OCI-LY3 (cell line): ENCODE data around the gene ESF1.

ENCODE experiments used
- H2AFZ ChIP-seq: fragments of 200-600, 300-600 bp; shearing (Covaris generic); 2 replicates; pipeline ENCODE4 v1.6.0; 2014; ENCODE audit warnings: antibody characterized with exemption, low read depth, low read length
- H3K27ac ChIP-seq: fragments of 200-600, 300-600 bp; sonication (generic); 2 replicates; pipeline ENCODE4 v1.5.1; 2014; ENCODE audit warnings: mild to moderate bottlenecking, low read length, moderate library complexity, mixed read lengths
- H3K27me3 ChIP-seq: fragments of 200-600, 300-600 bp; sonication (generic); 2 replicates; pipeline ENCODE4 v1.6.1; 2014; ENCODE audit warnings: low read depth, low read length, mixed read lengths
- H3K36me3 ChIP-seq: fragments of 200-600, 300-600 bp; sonication (generic); replicated peaks from 2 replicates; pipeline ENCODE3; 2014; ENCODE audit warnings: low read depth, low read length, mixed read lengths
- H3K4me1 ChIP-seq: fragments of 300-600, 200-600 bp; sonication (generic); 2 replicates; pipeline ENCODE4 v1.6.1; 2014; ENCODE audit warnings: low read length, mixed read lengths
- H3K4me2 ChIP-seq: fragments of 200-600, 300-600 bp; sonication (generic); 2 replicates; pipeline ENCODE4 v1.6.1; 2014; ENCODE audit warnings: low read length, mixed read lengths
- H3K4me3 ChIP-seq: fragments of 300-600, 200-600 bp; sonication (generic); 2 replicates; pipeline ENCODE4 v1.5.1; 2014; ENCODE audit warnings: antibody characterized with exemption, mild to moderate bottlenecking, low read length, moderate library complexity
- H3K79me2 ChIP-seq: fragments of 300-600, 200-600 bp; shearing (Covaris generic); 2 replicates; pipeline ENCODE4 v1.6.1; 2014; ENCODE audit warnings: mild to moderate bottlenecking, low read length, mixed read lengths
- H3K9ac ChIP-seq: fragments of 300-600, 200-600 bp; shearing (Covaris generic); 2 replicates; pipeline ENCODE4 v1.6.0; 2014; ENCODE audit warnings: mild to moderate bottlenecking, low read length, moderate library complexity
- H3K9me3 ChIP-seq: fragments of 200-600, 300-600 bp; shearing (Covaris generic); 2 replicates; pipeline ENCODE4 v1.6.1; 2014; ENCODE audit warnings: low read length, mixed read lengths; ENCODE audit not compliant: insufficient read depth
- H4K20me1 ChIP-seq: fragments of 200-600, 300-600 bp; sonication (generic); 2 replicates; pipeline ENCODE4 v1.6.1; 2016; ENCODE audit warnings: low read length, mixed read lengths; ENCODE audit not compliant: insufficient read depth
- EZH2phosphoT487 ChIP-seq: fragments of 200-600 bp; shearing (Covaris generic); IDR thresholded peaks from 2 replicates; pipeline ENCODE4 v1.6.1; 2018; ENCODE audit warnings: antibody characterized with exemption, mixed run types, low read depth
- TF ChIP-seq, protein P1 (sequence below): fragments of 200-600, 300-600 bp; sonication (generic); IDR thresholded peaks from 2 replicates; pipeline ENCODE4 v1.5.1; 2014; ENCODE audit warnings: antibody characterized with exemption, low read length, low read depth

Gene ESF1

DNA sequence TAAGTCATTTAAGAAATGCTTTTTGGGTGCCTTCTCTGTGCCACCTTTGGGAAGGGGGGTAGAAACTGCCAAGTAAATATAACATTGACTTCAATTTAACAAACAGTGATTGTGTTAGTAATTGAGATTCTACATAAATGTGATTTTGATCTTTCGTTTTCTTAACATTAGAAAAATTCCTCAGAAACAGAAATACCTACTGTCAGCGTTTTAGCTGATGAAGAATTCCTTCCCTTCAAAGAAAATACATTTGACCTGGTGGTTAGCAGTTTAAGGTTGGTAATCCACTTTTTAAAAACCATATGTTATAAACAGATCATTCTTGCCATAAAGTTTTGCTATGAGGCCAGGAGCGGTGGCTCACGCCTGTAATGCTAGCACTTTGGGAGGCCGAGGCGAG, 9.9 kb upstream of the ESF1 start:
- Histone ChIP-seq H3K4me1 (no peaks in the 10 kb centered on the region), H3K4me2 (no peak overlapping the region), H3K79me2 (peaks cover 7% of the 10 kb centered on the region; the same call in 1 of the 2 replicates), H3K4me3 (no peak overlapping the region), H2AFZ (no peak overlapping the region), H3K9ac (no peak overlapping the region), H4K20me1 (0 out of 2 replicates have a peak, but pooled peaks cover 4% of the 10 kb centered on the region), H3K27ac (no peak overlapping the region), H3K9me3 (no peaks in the 10 kb centered on the region), H3K36me3 (peaks cover 59% of the 10 kb centered on the region), H3K27me3 (no peaks in the 10 kb centered on the region)
- no peak for TF ChIP-seq EZH2phosphoT487
- TF ChIP-seq, protein P1, sequence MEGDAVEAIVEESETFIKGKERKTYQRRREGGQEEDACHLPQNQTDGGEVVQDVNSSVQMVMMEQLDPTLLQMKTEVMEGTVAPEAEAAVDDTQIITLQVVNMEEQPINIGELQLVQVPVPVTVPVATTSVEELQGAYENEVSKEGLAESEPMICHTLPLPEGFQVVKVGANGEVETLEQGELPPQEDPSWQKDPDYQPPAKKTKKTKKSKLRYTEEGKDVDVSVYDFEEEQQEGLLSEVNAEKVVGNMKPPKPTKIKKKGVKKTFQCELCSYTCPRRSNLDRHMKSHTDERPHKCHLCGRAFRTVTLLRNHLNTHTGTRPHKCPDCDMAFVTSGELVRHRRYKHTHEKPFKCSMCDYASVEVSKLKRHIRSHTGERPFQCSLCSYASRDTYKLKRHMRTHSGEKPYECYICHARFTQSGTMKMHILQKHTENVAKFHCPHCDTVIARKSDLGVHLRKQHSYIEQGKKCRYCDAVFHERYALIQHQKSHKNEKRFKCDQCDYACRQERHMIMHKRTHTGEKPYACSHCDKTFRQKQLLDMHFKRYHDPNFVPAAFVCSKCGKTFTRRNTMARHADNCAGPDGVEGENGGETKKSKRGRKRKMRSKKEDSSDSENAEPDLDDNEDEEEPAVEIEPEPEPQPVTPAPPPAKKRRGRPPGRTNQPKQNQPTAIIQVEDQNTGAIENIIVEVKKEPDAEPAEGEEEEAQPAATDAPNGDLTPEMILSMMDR: no peak

DNA sequence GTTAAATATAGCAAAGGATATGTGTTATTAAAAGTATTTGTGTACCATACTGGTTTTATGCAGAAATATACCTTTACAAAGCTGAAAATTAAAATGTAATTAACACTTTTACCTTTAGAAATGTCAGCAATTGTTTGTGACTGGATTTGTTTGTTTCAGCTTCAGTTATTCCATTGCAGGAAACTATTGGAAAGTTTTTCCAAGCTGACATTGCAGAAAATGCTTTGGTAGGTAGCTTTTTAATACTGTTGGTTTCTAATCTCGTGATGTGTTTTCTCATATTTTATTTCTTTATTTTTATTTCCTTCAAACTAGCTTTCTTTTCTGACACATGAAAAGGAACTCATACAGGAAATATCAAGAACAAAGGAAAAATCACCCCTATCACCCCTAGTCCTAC, 8.3 kb upstream of the ESF1 start:
- TF ChIP-seq, protein P1: no peak
- TF ChIP-seq EZH2phosphoT487: no peak
- H3K4me3 ChIP-seq: no peak overlapping the region
- H3K79me2 ChIP-seq: peaks cover 7% of the 10 kb centered on the region; the same call in 1 of the 2 replicates
- H3K27me3 ChIP-seq: no peaks in the 10 kb centered on the region
- peaks cover 57% of the 10 kb centered on the region for H3K36me3 ChIP-seq
- no peaks in the 10 kb centered on the region for H3K4me1 ChIP-seq
- H3K9me3 ChIP-seq: no peaks in the 10 kb centered on the region
- H4K20me1 ChIP-seq: 0 out of 2 replicates have a peak, but pooled peaks cover 4% of the 10 kb centered on the region
- H3K4me2 ChIP-seq: no peak overlapping the region
- H3K27ac ChIP-seq: no peak overlapping the region
- H3K9ac ChIP-seq: no peak overlapping the region
- H2AFZ ChIP-seq: no peak overlapping the region

DNA sequence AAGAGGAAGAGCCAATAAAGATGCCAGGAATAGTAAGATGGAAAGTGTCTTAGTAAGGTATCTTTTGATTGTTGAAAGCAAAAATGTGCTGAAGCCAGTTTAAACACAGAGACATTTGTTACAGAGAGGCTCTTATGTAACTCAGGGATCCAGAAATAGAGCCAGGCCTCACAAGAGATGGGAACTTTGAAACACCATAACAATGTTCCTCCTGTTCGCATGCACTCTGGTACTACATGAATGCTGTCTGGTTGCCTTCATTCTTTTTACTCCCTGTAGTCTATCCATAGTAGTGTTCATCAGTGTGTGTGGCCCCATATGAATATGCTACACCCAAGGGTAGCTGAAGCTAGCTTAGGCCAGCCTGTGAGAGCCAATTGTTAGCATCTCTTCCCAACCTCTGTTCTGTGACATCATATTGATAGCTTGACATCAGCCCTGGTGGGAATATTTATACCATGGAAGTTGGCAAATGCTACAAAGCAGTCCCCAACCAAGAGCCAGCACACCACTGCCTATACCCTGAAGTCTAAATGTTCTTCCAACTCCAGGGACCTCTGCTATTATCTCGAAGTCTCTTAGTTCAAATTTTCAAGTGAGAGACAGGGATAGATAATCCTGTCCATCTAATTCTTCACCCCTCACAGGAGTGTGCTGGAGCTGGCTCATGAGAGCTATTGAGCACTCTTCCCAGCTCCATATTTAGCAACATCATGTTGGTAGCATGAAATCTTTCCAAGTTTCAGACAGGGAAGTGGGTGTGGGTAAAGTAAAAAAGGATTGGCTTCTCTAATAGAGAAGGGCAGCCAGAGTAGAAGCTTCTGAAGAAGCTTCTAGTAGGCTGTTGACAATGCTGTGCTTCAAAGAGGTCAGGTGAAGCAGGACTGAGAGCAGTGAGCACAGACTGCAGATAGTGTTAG, 7.1 kb upstream of the ESF1 start:
- H3K4me2 ChIP-seq: no peak overlapping the region
- peaks cover 56% of the 10 kb centered on the region for H3K36me3 ChIP-seq
- no peak overlapping the region for H2AFZ ChIP-seq
- H3K9me3 ChIP-seq: no peaks in the 10 kb centered on the region
- H3K4me1 ChIP-seq: peaks cover 1% of the 10 kb centered on the region
- no peak overlapping the region for H3K4me3 ChIP-seq
- no peak overlapping the region for H3K9ac ChIP-seq
- H3K27ac ChIP-seq: no peak overlapping the region
- peaks cover 18% of the 10 kb centered on the region for H3K79me2 ChIP-seq
- no peaks in the 10 kb centered on the region for H3K27me3 ChIP-seq
- 0 out of 2 replicates have a peak, but pooled peaks cover 4% of the 10 kb centered on the region for H4K20me1 ChIP-seq
- TF ChIP-seq, protein P1: no peak
- no peak for TF ChIP-seq EZH2phosphoT487

DNA sequence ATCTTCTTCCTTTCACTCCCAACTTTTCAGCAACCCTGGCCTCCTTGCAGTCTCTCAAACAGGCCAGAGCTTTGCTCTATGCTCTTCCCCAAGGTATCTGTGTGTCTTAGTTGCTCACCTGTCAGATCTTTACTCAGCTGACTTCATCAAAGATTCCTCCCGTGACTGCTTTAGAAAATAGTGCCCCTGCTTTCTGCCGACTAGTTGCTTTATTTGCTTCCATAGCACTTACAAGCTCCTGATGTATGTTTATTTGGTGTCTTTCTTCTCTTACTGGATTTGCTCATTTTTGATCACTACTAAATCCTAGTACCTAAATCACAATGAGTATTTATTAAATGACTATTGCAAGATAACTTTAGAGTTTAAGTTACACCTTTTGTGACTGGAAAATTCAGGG, 6.0 kb upstream of the ESF1 start:
- TF ChIP-seq, protein P1: no peak
- no peak for TF ChIP-seq EZH2phosphoT487
- H3K4me3 ChIP-seq: no peak overlapping the region
- no peak overlapping the region for H3K27ac ChIP-seq
- no peak overlapping the region for H3K9ac ChIP-seq
- peaks cover 29% of the 10 kb centered on the region for H3K79me2 ChIP-seq
- peaks cover 12% of the 10 kb centered on the region for H3K4me1 ChIP-seq
- H3K36me3 ChIP-seq: peaks cover 48% of the 10 kb centered on the region
- 0 out of 2 replicates have a peak, but pooled peaks cover 4% of the 10 kb centered on the region for H4K20me1 ChIP-seq
- H3K27me3 ChIP-seq: no peaks in the 10 kb centered on the region
- no peaks in the 10 kb centered on the region for H3K9me3 ChIP-seq
- no peak overlapping the region for H3K4me2 ChIP-seq
- no peak overlapping the region for H2AFZ ChIP-seq
